ENCODE results near the gene LRFN4. TPM values are rescaled to one million over a fixed set of nuclear protein-coding genes. Genes with fewer than 3 reads are reported as not detected.

LRFN4 gene
- polyA plus RNA-seq, 3 donors: 1.0 to 7.7 (median 1.7) TPM

GRCh38 chr11:66815646-66816045, 41.2 kb upstream of the LRFN4 start:
- no peak overlapping the region for H2AFZ ChIP-seq (ENCODE audit: insufficient read depth, low read depth, low read length, poor library complexity, severe bottlenecking)
- TF ChIP-seq, protein P1, sequence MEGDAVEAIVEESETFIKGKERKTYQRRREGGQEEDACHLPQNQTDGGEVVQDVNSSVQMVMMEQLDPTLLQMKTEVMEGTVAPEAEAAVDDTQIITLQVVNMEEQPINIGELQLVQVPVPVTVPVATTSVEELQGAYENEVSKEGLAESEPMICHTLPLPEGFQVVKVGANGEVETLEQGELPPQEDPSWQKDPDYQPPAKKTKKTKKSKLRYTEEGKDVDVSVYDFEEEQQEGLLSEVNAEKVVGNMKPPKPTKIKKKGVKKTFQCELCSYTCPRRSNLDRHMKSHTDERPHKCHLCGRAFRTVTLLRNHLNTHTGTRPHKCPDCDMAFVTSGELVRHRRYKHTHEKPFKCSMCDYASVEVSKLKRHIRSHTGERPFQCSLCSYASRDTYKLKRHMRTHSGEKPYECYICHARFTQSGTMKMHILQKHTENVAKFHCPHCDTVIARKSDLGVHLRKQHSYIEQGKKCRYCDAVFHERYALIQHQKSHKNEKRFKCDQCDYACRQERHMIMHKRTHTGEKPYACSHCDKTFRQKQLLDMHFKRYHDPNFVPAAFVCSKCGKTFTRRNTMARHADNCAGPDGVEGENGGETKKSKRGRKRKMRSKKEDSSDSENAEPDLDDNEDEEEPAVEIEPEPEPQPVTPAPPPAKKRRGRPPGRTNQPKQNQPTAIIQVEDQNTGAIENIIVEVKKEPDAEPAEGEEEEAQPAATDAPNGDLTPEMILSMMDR (IDR thresholded peaks at IDR 0.05): no peak
- no peak overlapping the region for H3K27ac ChIP-seq (ENCODE audit: low read depth in 1 of 2, low read length in 2 of 2)
- H3K9me3 ChIP-seq (replicated peaks in 1 of 2; ENCODE audit: control insufficient read depth in 1 of 2, insufficient read depth in 1 of 2, low read length in 2 of 2): no peaks in the 10 kb centered on the region
- no peaks in the 10 kb centered on the region for H3K4me1 ChIP-seq (ENCODE audit: control insufficient read depth in 1 of 2, insufficient read depth in 2 of 2, low read length in 2 of 2)
- WGBS (ENCODE audit: insufficient coverage): no CpG with 5 or more reads among the region's 1 CpG
- no peaks in the 10 kb centered on the region for H3K79me2 ChIP-seq (ENCODE audit: insufficient read depth, low read length)
- no peaks in the 10 kb centered on the region for H4K20me1 ChIP-seq (ENCODE audit: insufficient read depth, low read length)
- Mint-ChIP-seq H3K4me1 (no peaks in the 10 kb centered on the region), H3K27me3 (ENCODE audit: low read depth in 3 of 3) (peaks cover 1 to 2% (median 1%) of the 10 kb centered on the region in 3 donors), H3K9me3 (no peaks in the 10 kb centered on the region), H3K36me3 (no peaks in the 10 kb centered on the region), H3K27ac (no peak overlapping the region), H3K4me3 (no peak overlapping the region)
- no peak for DNase-seq
- intact Hi-C loops (cut with micrococcal nuclease): loop anchor here in 1 of 2 donors (5.0 kb wide), 1 partner anchor 98 kb away; no protein-coding TSS in a partner anchor
- no peak overlapping the region for H3K9ac ChIP-seq (ENCODE audit: insufficient read depth, low read length, poor library complexity, severe bottlenecking)
- H3K36me3 ChIP-seq (replicated peaks in 1 of 2; ENCODE audit: control insufficient read depth in 1 of 2, insufficient read depth in 2 of 2, low read length in 2 of 2): no peaks in the 10 kb centered on the region
- H3K4me3 ChIP-seq (replicated peaks in 1 of 3; ENCODE audit: low read depth in 2 of 3, low read length in 3 of 3): no peak overlapping the region
- no peak overlapping the region for H3K4me2 ChIP-seq (replicated peaks; ENCODE audit: extremely low read depth, low read length, poor library complexity, severe bottlenecking)
- no peaks in the 10 kb centered on the region for H3K27me3 ChIP-seq (ENCODE audit: control insufficient read depth in 2 of 2, insufficient read depth in 2 of 2, low read length in 2 of 2)

DNA sequence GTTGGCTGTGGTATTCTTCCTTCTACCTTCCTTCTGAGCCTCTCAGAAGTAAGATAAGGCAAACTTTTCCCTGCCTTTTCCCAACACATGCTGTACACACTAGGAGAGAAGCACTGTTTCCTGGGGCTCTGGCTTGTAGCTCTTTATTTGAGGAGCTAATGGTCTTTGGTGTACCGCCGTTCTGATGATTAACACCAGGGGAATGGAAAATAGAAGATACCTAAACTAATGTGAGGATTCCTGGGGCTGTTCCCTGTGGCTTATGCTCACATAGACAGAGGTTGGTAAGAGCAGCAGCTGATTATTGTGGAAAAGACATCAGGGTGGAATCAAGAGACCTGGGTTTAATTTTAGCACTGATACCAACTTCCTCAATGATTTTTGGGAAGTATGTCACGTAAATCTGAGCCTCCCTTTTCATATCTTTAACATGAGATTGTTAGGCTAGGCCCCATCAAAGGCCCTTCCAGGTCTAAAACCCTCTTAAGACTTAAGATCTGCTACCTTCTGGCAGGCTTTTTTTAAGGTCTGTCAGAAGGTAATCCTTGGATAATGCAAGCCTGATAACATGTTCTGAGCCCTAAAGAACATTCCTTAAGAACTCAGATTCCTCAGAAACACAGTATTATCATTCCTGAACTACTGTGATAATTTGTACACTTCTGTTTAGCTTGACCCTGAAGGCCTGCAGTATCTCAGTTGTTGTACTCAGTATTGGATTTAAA, 38.5 kb upstream of the LRFN4 start:
- H3K4me3 ChIP-seq (replicated peaks in 1 of 3; ENCODE audit: low read depth in 2 of 3, low read length in 3 of 3): no peak overlapping the region
- no peak for DNase-seq
- no peak overlapping the region for H3K9ac ChIP-seq (ENCODE audit: insufficient read depth, low read length, poor library complexity, severe bottlenecking)
- H3K36me3 Mint-ChIP-seq: no peaks in the 10 kb centered on the region
- no peaks in the 10 kb centered on the region for H4K20me1 ChIP-seq (ENCODE audit: insufficient read depth, low read length)
- no peak overlapping the region for H3K27ac ChIP-seq (ENCODE audit: low read depth in 1 of 2, low read length in 2 of 2)
- TF ChIP-seq, protein P1 (IDR thresholded peaks at IDR 0.05): no peak
- 63% methylated on average over 3 of the region's 3 CpGs for WGBS (ENCODE audit: insufficient coverage)
- H3K36me3 ChIP-seq (replicated peaks in 1 of 2; ENCODE audit: control insufficient read depth in 1 of 2, insufficient read depth in 2 of 2, low read length in 2 of 2): no peaks in the 10 kb centered on the region
- no peaks in the 10 kb centered on the region for H3K27me3 ChIP-seq (ENCODE audit: control insufficient read depth in 2 of 2, insufficient read depth in 2 of 2, low read length in 2 of 2)
- intact Hi-C loops (cut with micrococcal nuclease): loop anchor here in 1 of 2 donors (5.0 kb wide), 1 partner anchor 101 kb away; no protein-coding TSS in a partner anchor
- no peak overlapping the region for H3K4me3 Mint-ChIP-seq
- H3K27ac Mint-ChIP-seq: no peak overlapping the region
- no peaks in the 10 kb centered on the region for H3K9me3 ChIP-seq (replicated peaks in 1 of 2; ENCODE audit: control insufficient read depth in 1 of 2, insufficient read depth in 1 of 2, low read length in 2 of 2)
- no peaks in the 10 kb centered on the region for H3K9me3 Mint-ChIP-seq
- peaks cover 0 to 3% (median 0%) of the 10 kb centered on the region in 3 donors for H3K27me3 Mint-ChIP-seq (ENCODE audit: low read depth in 3 of 3)
- H3K4me1 ChIP-seq (ENCODE audit: control insufficient read depth in 1 of 2, insufficient read depth in 2 of 2, low read length in 2 of 2): no peaks in the 10 kb centered on the region
- H3K4me2 ChIP-seq (replicated peaks; ENCODE audit: extremely low read depth, low read length, poor library complexity, severe bottlenecking): no peak overlapping the region
- no peak overlapping the region for H2AFZ ChIP-seq (ENCODE audit: insufficient read depth, low read depth, low read length, poor library complexity, severe bottlenecking)
- H3K4me1 Mint-ChIP-seq: no peaks in the 10 kb centered on the region
- H3K79me2 ChIP-seq (ENCODE audit: insufficient read depth, low read length): no peaks in the 10 kb centered on the region
